ENCODE data around the gene DGKK. TPM values are rescaled to one million over a fixed set of nuclear protein-coding genes. Genes with fewer than 3 reads are reported as not detected.

Gene DGKK
- total and polyA plus RNA-seq, 2 donors (not counting 1 experiment from before 2014, with no cell fraction given), result 0.01 TPM; not detected in 1

- whole genome bisulfite sequencing (ENCODE audit: insufficient coverage), result no CpG with 5 or more reads among the region's 2 CpGs
- Mint-ChIP-seq H3K9me3 (ENCODE audit: insufficient read depth) (no peaks in the 10 kb centered on the region), H3K4me1 (no peaks in the 10 kb centered on the region), H3K27ac (no peak overlapping the region), H3K4me3 (no peak overlapping the region), H3K27me3 (no peaks in the 10 kb centered on the region)
- ChIA-PET POLR2A (no interaction called here), CTCF (no interaction called here)
- Histone ChIP-seq H3K27me3 (replicated peaks in 1 of 4; ENCODE audit: control extremely low read depth in 1 of 4, control insufficient read depth in 3 of 4, insufficient read depth in 4 of 4, low read length in 3 of 4) (no peaks in the 10 kb centered on the region), H3K79me2 (ENCODE audit: control insufficient read depth, insufficient read depth, low read length) (no peaks in the 10 kb centered on the region), H4K20me1 (ENCODE audit: control insufficient read depth, insufficient read depth, low read length, poor library complexity, severe bottlenecking) (no peaks in the 10 kb centered on the region), H3K4me1 (ENCODE audit: control insufficient read depth in 2 of 2, insufficient read depth in 2 of 2, low read length in 2 of 2) (no peaks in the 10 kb centered on the region), H3K27ac (ENCODE audit: low read length in 2 of 2) (no peak overlapping the region), H3K4me3 (ENCODE audit: control extremely low read depth in 1 of 5, extremely low read depth in 1 of 5, insufficient read depth in 1 of 5, low read depth in 2 of 5, low read length in 4 of 5) (no peak overlapping the region), H3K36me3 (replicated peaks in 1 of 2; ENCODE audit: control extremely low read depth in 1 of 2, control insufficient read depth in 1 of 2, extremely low read depth in 1 of 2, insufficient read depth in 2 of 2, low read length in 1 of 2) (no peaks in the 10 kb centered on the region), H3K9ac (ENCODE audit: low read length) (no peak overlapping the region), H3K9me3 (ENCODE audit: control extremely low read depth in 1 of 3, control insufficient read depth in 2 of 3, insufficient read depth in 1 of 3, low read length in 2 of 3) (no peaks in the 10 kb centered on the region), H3K4me2 (replicated peaks; ENCODE audit: low read depth, low read length, poor library complexity, severe bottlenecking) (no peak overlapping the region), H2AFZ (ENCODE audit: insufficient read depth, low read depth, low read length, poor library complexity, severe bottlenecking) (no peak overlapping the region)
- no peak for DNase-seq
- intact Hi-C loops (cut with micrococcal nuclease), result no loop called here
- TF ChIP-seq CTCF (IDR thresholded peaks at IDR 0.05) (no peak), EZH2 (IDR thresholded peaks at IDR 0.05; ENCODE audit: borderline replicate concordance, insufficient read depth, low read depth, low read length, poor library complexity, severe bottlenecking) (no peak)
- ATAC-seq (ENCODE audit: low read depth), result no peak
These were observed 143.4 kb downstream of the DGKK start for GRCh38 chrX:50327235-50327634.
